Hematopoietic multipotent progenitor cell treated with erythropoietin and hydrocortisone succinate and interleukin-3 and kit ligand, for 17 days (in vitro differentiated cells): Measurements from ENCODE around the gene FILIP1L.

Source experiments
- DNase-seq: peaks from one replicate; pipeline ENCODE4 v3.0.0-alpha.2; 2015; ENCODE audit warnings: low spot score

FILIP1L gene

GRCh38 chr3:99923873-99924272 is 190.4 kb downstream of the FILIP1L start:
- no peak for DNase-seq

- no peak for DNase-seq
These were observed 192.3 kb downstream of the FILIP1L start for GRCh38 chr3:99921986-99922385.

GRCh38 chr3:99921377-99921695 is 193.0 kb downstream of the FILIP1L start:
- no peak for DNase-seq

- no peak for DNase-seq
These were observed 193.6 kb downstream of the FILIP1L start for GRCh38 chr3:99920481-99921376.

- DNase-seq, result no peak
These were observed 194.6 kb downstream of the FILIP1L start for GRCh38 chr3:99919694-99920093.

- DNase-seq, result no peak
These were observed 195.6 kb downstream of the FILIP1L start for GRCh38 chr3:99918715-99919114.

GRCh38 chr3:99915906-99916432 is 198.3 kb downstream of the FILIP1L start:
- no peak for DNase-seq

GRCh38 chr3:99911433-99911832 is 202.9 kb downstream of the FILIP1L start:
- DNase-seq, result no peak

GRCh38 chr3:99910752-99911290 is 203.5 kb downstream of the FILIP1L start:
- DNase-seq, result no peak

GRCh38 chr3:99909714-99910495 is 204.4 kb downstream of the FILIP1L start:
- no peak for DNase-seq

- DNase-seq, result no peak
These were observed 206.2 kb downstream of the FILIP1L start for GRCh38 chr3:99907959-99908544.

- DNase-seq, result no peak
These were observed 210.4 kb downstream of the FILIP1L start for GRCh38 chr3:99903869-99904268.

GRCh38 chr3:99902091-99902490 is 212.2 kb downstream of the FILIP1L start:
- no peak for DNase-seq

GRCh38 chr3:99901200-99901926 is 212.9 kb downstream of the FILIP1L start:
- DNase-seq, result no peak

GRCh38 chr3:99900248-99900647 is 214.1 kb downstream of the FILIP1L start:
- no peak for DNase-seq

GRCh38 chr3:99899603-99900002 is 214.7 kb downstream of the FILIP1L start:
- DNase-seq, result no peak

GRCh38 chr3:99896482-99896881 is 217.8 kb downstream of the FILIP1L start:
- no peak for DNase-seq

GRCh38 chr3:99895703-99896441 is 218.4 kb downstream of the FILIP1L start:
- DNase-seq, result no peak

- DNase-seq, result no peak
These were observed 219.1 kb downstream of the FILIP1L start for GRCh38 chr3:99895131-99895696.

GRCh38 chr3:99892332-99892731 is 222.0 kb downstream of the FILIP1L start:
- DNase-seq, result no peak
